ENCODE measurements around the gene NUP98. TPM values are rescaled to one million over a fixed set of nuclear protein-coding genes. Genes with fewer than 3 reads are reported as not detected.
"Not testable (repeated sequence)": the region's sequence is repeated elsewhere in the genome, so short reads cannot be mapped to it uniquely, and the experiment has no call there.

Gene NUP98
- total and polyA plus RNA-seq, 2 of the 13 experiments (the other 11 are each of a cell fraction or from before 2014, with no cell fraction given): 76.6 to 85.3 TPM

- no peaks in the 10 kb centered on the region for H3K36me3 ChIP-seq (replicated peaks in 1 of 2; ENCODE audit: control insufficient read depth in 1 of 2, insufficient read depth in 2 of 2, low read length in 2 of 2)
- H3K9ac ChIP-seq (ENCODE audit: insufficient read depth, low read depth, low read length): no peak overlapping the region
- no peak for TF ChIP-seq ZNF274 (CRISPR knock-in tag; IDR thresholded peaks at IDR 0.05)
- no peak for TF ChIP-seq ZNF512 (CRISPR knock-in tag; IDR thresholded peaks at IDR 0.05)
- no peak for TF ChIP-seq GATAD2A (CRISPR knock-in tag; IDR thresholded peaks at IDR 0.05)
- TF ChIP-seq TAF1 (CRISPR knock-in tag; IDR thresholded peaks at IDR 0.05): no peak
- no peak for TF ChIP-seq TERF1 (CRISPR knock-in tag; IDR thresholded peaks at IDR 0.05)
- no peak for TF ChIP-seq ZNF788 (CRISPR knock-in tag; IDR thresholded peaks at IDR 0.05; ENCODE audit: borderline replicate concordance)
- TF ChIP-seq ZNF33B (CRISPR knock-in tag; IDR thresholded peaks at IDR 0.05): no peak
- TF ChIP-seq ZUFSP (CRISPR knock-in tag; IDR thresholded peaks at IDR 0.05; ENCODE audit: borderline replicate concordance): no peak
- TF ChIP-seq MYC (CRISPR knock-in tag; IDR thresholded peaks at IDR 0.05; ENCODE audit: borderline replicate concordance): no peak
- TF ChIP-seq SPEN (CRISPR knock-in tag; IDR thresholded peaks at IDR 0.05; ENCODE audit: low read depth): no peak
- no peak for TF ChIP-seq STAT6 (CRISPR knock-in tag; IDR thresholded peaks at IDR 0.05; ENCODE audit: borderline replicate concordance)
- no peak for TF ChIP-seq DNMT3B (CRISPR knock-in tag; conservative IDR thresholded peaks at IDR 0.05)
- no peak overlapping the region for H2AFZ ChIP-seq (ENCODE audit: low read length)
- H3K4me1 ChIP-seq (ENCODE audit: insufficient read depth, low read length): no peaks in the 10 kb centered on the region
- H3K9me3 ChIP-seq (ENCODE audit: low read length): no peaks in the 10 kb centered on the region
- DNase-seq (ENCODE audit: low spot score) (no peak), FAIRE-seq (no peak), ATAC-seq (no peak; the same call in 2 of the 3 replicates)
- no peak overlapping the region for H3K4me2 ChIP-seq (ENCODE audit: low read depth, low read length)
- ChIA-PET POLR2A (no interaction called here), CTCF (ENCODE audit: low intra/inter-chr PET ratio, low total read pairs) (no interaction called here)
- no peaks in the 10 kb centered on the region for H3K79me2 ChIP-seq (ENCODE audit: insufficient read depth, low read length)
- intact Hi-C loops (cut with micrococcal nuclease; ENCODE audit: unreplicated experiment): no loop called here
- BruUV-seq (replicated peaks): no TSS peak
- H3K4me3 ChIP-seq (replicated peaks in 1 of 3; ENCODE audit: insufficient read depth in 1 of 3, low read depth in 2 of 3, low read length in 3 of 3): no peak overlapping the region
- peaks cover 2 to 28% of the 10 kb centered on the region in 2 experiments; a peak in 4 of 5 replicates for H3K27me3 ChIP-seq (ENCODE audit: control insufficient read depth in 1 of 2, insufficient read depth in 2 of 2, low read length in 2 of 2)
- H3K27ac ChIP-seq (ENCODE audit: extremely low read length, insufficient read depth, low read length): no peak overlapping the region
- 6% methylated on average over 2 of the region's 3 CpGs for WGBS (ENCODE audit: low lambda C conversion rate)
- H4K20me1 ChIP-seq (ENCODE audit: insufficient read depth, low read length): no peaks in the 10 kb centered on the region
- in situ Hi-C loops (cut with HindIII; ENCODE audit: extremely low pct_ligation_motif_present, low pct_unique_long_range_greater_than_20kb): no loop called here
These were observed 141.8 kb downstream of the NUP98 start for GRCh38 chr11:3655547-3655946.

GRCh38 chr11:3652514-3652913 is 144.8 kb downstream of the NUP98 start:
- H3K27me3 ChIP-seq (ENCODE audit: control insufficient read depth in 1 of 2, insufficient read depth in 2 of 2, low read length in 2 of 2): peaks cover 1 to 12% of the 10 kb centered on the region in 2 experiments; a peak in 4 of 5 replicates
- H3K36me3 ChIP-seq (replicated peaks in 1 of 2; ENCODE audit: control insufficient read depth in 1 of 2, insufficient read depth in 2 of 2, low read length in 2 of 2); H3K4me1 ChIP-seq (ENCODE audit: insufficient read depth, low read length); FAIRE-seq; BruUV-seq (replicated peaks); H3K9ac ChIP-seq (ENCODE audit: insufficient read depth, low read depth, low read length); H4K20me1 ChIP-seq (ENCODE audit: insufficient read depth, low read length); intact Hi-C loops (cut with micrococcal nuclease; ENCODE audit: unreplicated experiment); CTCF ChIA-PET (ENCODE audit: low intra/inter-chr PET ratio, low total read pairs); H3K4me2 ChIP-seq (ENCODE audit: low read depth, low read length); DNase-seq (ENCODE audit: low spot score); H3K79me2 ChIP-seq (ENCODE audit: insufficient read depth, low read length); H3K9me3 ChIP-seq (ENCODE audit: low read length); ATAC-seq; in situ Hi-C loops (cut with HindIII; ENCODE audit: extremely low pct_ligation_motif_present, low pct_unique_long_range_greater_than_20kb); H2AFZ ChIP-seq (ENCODE audit: low read length); H3K4me3 ChIP-seq (replicated peaks in 1 of 3; ENCODE audit: insufficient read depth in 1 of 3, low read depth in 2 of 3, low read length in 3 of 3); H3K27ac ChIP-seq (ENCODE audit: extremely low read length, insufficient read depth, low read length); POLR2A ChIA-PET: not testable (repeated sequence)
- 42% methylated on average over 3 of the region's 3 CpGs for WGBS (ENCODE audit: low lambda C conversion rate)
